Measurements from ENCODE around the gene CLCNKA. TPM values are rescaled to one million over a fixed set of nuclear protein-coding genes. Genes with fewer than 3 reads are reported as not detected.
"Not testable (repeated sequence)": the region's sequence is repeated elsewhere in the genome, so short reads cannot be mapped to it uniquely, and the experiment has no call there.

The CLCNKA gene
- total RNA-seq, 1 donor from 2014 or later: not detected

GRCh38 chr1:16015960-16016901, 5.6 kb upstream of the CLCNKA start:
- H3K4me1 Mint-ChIP-seq (ENCODE audit: low read depth): peaks cover 6% of the 10 kb centered on the region
- H3K9me3 Mint-ChIP-seq: no peaks in the 10 kb centered on the region
- no peaks in the 10 kb centered on the region for H3K36me3 Mint-ChIP-seq (ENCODE audit: low read depth)
- intact Hi-C loops (cut with micrococcal nuclease): no loop called here
- DNase-seq (ENCODE audit: low spot score): no peak
- H3K4me3 Mint-ChIP-seq (ENCODE audit: low read depth): no peak overlapping the region
- no peak overlapping the region for H3K27ac Mint-ChIP-seq
- H3K27me3 Mint-ChIP-seq (ENCODE audit: low read depth): peaks cover 2% of the 10 kb centered on the region

- intact Hi-C loops (cut with micrococcal nuclease): no loop called here
Observed at GRCh38 chr1:16017076-16017460, 4.8 kb upstream of the CLCNKA start.

GRCh38 chr1:16017461-16018303, 4.2 kb upstream of the CLCNKA start, which contains the start of gene HSPB7:
HSPB7 (minus strand) TSS chr1:16018043; CDS start chr1:16017963, 80 bp downstream.
- intact Hi-C loops (cut with micrococcal nuclease): no loop called here
- Mint-ChIP-seq H3K4me3 (ENCODE audit: low read depth) (no peak within 1 kb of the TSS), H3K9me3 (no peaks in the 10 kb centered on the region), H3K27me3 (ENCODE audit: low read depth) (peaks cover 2% of the 10 kb centered on the region), H3K4me1 (ENCODE audit: low read depth) (peaks cover 2% of the 10 kb centered on the region), H3K36me3 (ENCODE audit: low read depth) (no peaks in the 10 kb centered on the region), H3K27ac (no peak within 1 kb of the TSS)
- no peak for DNase-seq (ENCODE audit: low spot score)

More at GRCh38 chr1:16017076-16017460, 4.8 kb upstream of the CLCNKA start:
- no peaks in the 10 kb centered on the region for H3K9me3 Mint-ChIP-seq
- peaks cover 2% of the 10 kb centered on the region for H3K27me3 Mint-ChIP-seq (ENCODE audit: low read depth)
- DNase-seq (ENCODE audit: low spot score): no peak
- H3K4me3 Mint-ChIP-seq (ENCODE audit: low read depth): no peak overlapping the region
- H3K4me1 Mint-ChIP-seq (ENCODE audit: low read depth): peaks cover 6% of the 10 kb centered on the region
- no peak overlapping the region for H3K27ac Mint-ChIP-seq
- H3K36me3 Mint-ChIP-seq (ENCODE audit: low read depth): no peaks in the 10 kb centered on the region

- no peak overlapping the region for H3K27ac Mint-ChIP-seq
- peaks cover 2% of the 10 kb centered on the region for H3K4me1 Mint-ChIP-seq (ENCODE audit: low read depth)
Observed at GRCh38 chr1:16018308-16018707, 3.5 kb upstream of the CLCNKA start.

GRCh38 chr1:16018749-16019643, 2.8 kb upstream of the CLCNKA start:
- H3K27me3 Mint-ChIP-seq (ENCODE audit: low read depth): peaks cover 2% of the 10 kb centered on the region
- no peaks in the 10 kb centered on the region for H3K9me3 Mint-ChIP-seq
- no peaks in the 10 kb centered on the region for H3K4me1 Mint-ChIP-seq (ENCODE audit: low read depth)
- no peak overlapping the region for H3K27ac Mint-ChIP-seq
- H3K4me3 Mint-ChIP-seq (ENCODE audit: low read depth): no peak overlapping the region
- intact Hi-C loops (cut with micrococcal nuclease): no loop called here
- H3K36me3 Mint-ChIP-seq (ENCODE audit: low read depth): no peaks in the 10 kb centered on the region
- no peak for DNase-seq (ENCODE audit: low spot score)

More at GRCh38 chr1:16018308-16018707, 3.5 kb upstream of the CLCNKA start:
- intact Hi-C loops (cut with micrococcal nuclease): no loop called here
- Mint-ChIP-seq H3K36me3 (ENCODE audit: low read depth) (no peaks in the 10 kb centered on the region), H3K27me3 (ENCODE audit: low read depth) (peaks cover 2% of the 10 kb centered on the region), H3K4me3 (ENCODE audit: low read depth) (no peak overlapping the region), H3K9me3 (no peaks in the 10 kb centered on the region)
- DNase-seq (ENCODE audit: low spot score): no peak

- Mint-ChIP-seq H3K27ac (no peak overlapping the region), H3K36me3 (ENCODE audit: low read depth) (no peaks in the 10 kb centered on the region), H3K27me3 (ENCODE audit: low read depth) (no peaks in the 10 kb centered on the region), H3K4me3 (ENCODE audit: low read depth) (no peak overlapping the region), H3K4me1 (ENCODE audit: low read depth) (no peaks in the 10 kb centered on the region), H3K9me3 (no peaks in the 10 kb centered on the region)
- no peak for DNase-seq (ENCODE audit: low spot score)
- intact Hi-C loops (cut with micrococcal nuclease): no loop called here
Observed at GRCh38 chr1:16019644-16020277, 2.1 kb upstream of the CLCNKA start.

GRCh38 chr1:16020325-16020724, 1.5 kb upstream of the CLCNKA start:
- H3K9me3 Mint-ChIP-seq: no peaks in the 10 kb centered on the region
- H3K4me1 Mint-ChIP-seq (ENCODE audit: low read depth): no peaks in the 10 kb centered on the region
- H3K27me3 Mint-ChIP-seq (ENCODE audit: low read depth): no peaks in the 10 kb centered on the region
- H3K36me3 Mint-ChIP-seq (ENCODE audit: low read depth): no peaks in the 10 kb centered on the region
- no peak overlapping the region for H3K27ac Mint-ChIP-seq
- no peak overlapping the region for H3K4me3 Mint-ChIP-seq (ENCODE audit: low read depth)
- no peak for DNase-seq (ENCODE audit: low spot score)
- intact Hi-C loops (cut with micrococcal nuclease): no loop called here

- H3K4me1 Mint-ChIP-seq (ENCODE audit: low read depth); H3K36me3 Mint-ChIP-seq (ENCODE audit: low read depth); H3K27me3 Mint-ChIP-seq (ENCODE audit: low read depth); H3K4me3 Mint-ChIP-seq (ENCODE audit: low read depth); DNase-seq (ENCODE audit: low spot score); H3K9me3 Mint-ChIP-seq; intact Hi-C loops (cut with micrococcal nuclease); H3K27ac Mint-ChIP-seq: not testable (repeated sequence)
Observed at GRCh38 chr1:16020878-16021277, 958 bp upstream of the CLCNKA start.

- H3K4me3 Mint-ChIP-seq (ENCODE audit: low read depth): no peak overlapping the region
- no peak overlapping the region for H3K27ac Mint-ChIP-seq
- no peaks in the 10 kb centered on the region for H3K36me3 Mint-ChIP-seq (ENCODE audit: low read depth)
- intact Hi-C loops (cut with micrococcal nuclease): no loop called here
- no peaks in the 10 kb centered on the region for H3K27me3 Mint-ChIP-seq (ENCODE audit: low read depth)
- no peaks in the 10 kb centered on the region for H3K4me1 Mint-ChIP-seq (ENCODE audit: low read depth)
- DNase-seq (ENCODE audit: low spot score): no peak
- no peaks in the 10 kb centered on the region for H3K9me3 Mint-ChIP-seq
Observed at GRCh38 chr1:16022393-16022792, 557 bp downstream of the CLCNKA start.

GRCh38 chr1:16023050-16023653, 1.3 kb downstream of the CLCNKA start:
- Mint-ChIP-seq H3K27ac (no peak overlapping the region), H3K36me3 (ENCODE audit: low read depth) (no peaks in the 10 kb centered on the region), H3K9me3 (no peaks in the 10 kb centered on the region), H3K4me3 (ENCODE audit: low read depth) (no peak overlapping the region), H3K27me3 (ENCODE audit: low read depth) (peaks cover 4% of the 10 kb centered on the region), H3K4me1 (ENCODE audit: low read depth) (no peaks in the 10 kb centered on the region)
- intact Hi-C loops (cut with micrococcal nuclease): no loop called here
- no peak for DNase-seq (ENCODE audit: low spot score)

- H3K4me3 Mint-ChIP-seq (ENCODE audit: low read depth); H3K27ac Mint-ChIP-seq; H3K27me3 Mint-ChIP-seq (ENCODE audit: low read depth); intact Hi-C loops (cut with micrococcal nuclease); H3K4me1 Mint-ChIP-seq (ENCODE audit: low read depth); H3K9me3 Mint-ChIP-seq; H3K36me3 Mint-ChIP-seq (ENCODE audit: low read depth); DNase-seq (ENCODE audit: low spot score): not testable (repeated sequence)
Observed at GRCh38 chr1:16026302-16026701, 4.5 kb downstream of the CLCNKA start.

Data from activated T-helper 2 cell treated with anti-CD3 and anti-CD28 coated beads, Interferon-gamma antibody, Interleukin-2, Interleukin-4, amounts not matched to agents 10 μg/mL and 5 μg/mL and 100 μg/mL, durations not matched to agents 14 hours and 24 hours and 36 hours (primary cell).